K562 (cell line): ENCODE results near the gene ISYNA1. TPM values are rescaled to one million over a fixed set of nuclear protein-coding genes. Genes with fewer than 3 reads are reported as not detected.

Experiments
- ARID2 ChIP-seq: fragments of 450-650 bp; IDR thresholded peaks from 2 replicates; pipeline ENCODE4 v1.6.1; 2017; ENCODE audit warnings: antibody characterized with exemption, mild to moderate bottlenecking
- CBX1 ChIP-seq: sonication (generic); IDR thresholded peaks from 2 replicates; pipeline ENCODE4 v1.6.1; 2016; ENCODE audit warnings: antibody characterized with exemption, low read depth, mild to moderate bottlenecking
- E4F1 ChIP-seq: fragments of 250-450 bp; sonication (Bioruptor Pico); IDR thresholded peaks from 2 replicates; pipeline ENCODE4 v1.5.0; 2021; ENCODE audit warnings: mild to moderate bottlenecking, borderline replicate concordance
- FIP1L1 ChIP-seq: fragments of 200-400 bp; formaldehyde crosslinking; IDR thresholded peaks from 2 replicates; pipeline ENCODE4 v1.6.1; 2018; ENCODE audit warnings: mild to moderate bottlenecking, low read depth, low read length; ENCODE audit not compliant: poor library complexity, severe bottlenecking
- FOXJ3 ChIP-seq: sonication (generic); formaldehyde crosslinking; IDR thresholded peaks from 2 replicates; pipeline ENCODE4 v1.4.0; 2020; ENCODE audit warnings: mild to moderate bottlenecking, missing genetic modification reagents
- HDAC3 ChIP-seq: fragments of 450-650 bp; IDR thresholded peaks from 2 replicates; pipeline ENCODE4 v1.6.1; 2018; ENCODE audit warnings: borderline replicate concordance, mild to moderate bottlenecking, moderate library complexity; ENCODE audit not compliant: partially characterized antibody
- IRF2 ChIP-seq: sonication (generic); formaldehyde crosslinking; IDR thresholded peaks from 2 replicates; pipeline ENCODE4 v1.8.1; 2022; ENCODE audit warnings: mild to moderate bottlenecking, missing genetic modification reagents
- PCBP1 ChIP-seq: fragments of 200-400 bp; formaldehyde crosslinking; IDR thresholded peaks from 2 replicates; pipeline ENCODE4 v1.6.1; 2018; ENCODE audit warnings: mild to moderate bottlenecking, low read depth, low read length; ENCODE audit not compliant: poor library complexity, severe bottlenecking
- PHB ChIP-seq: fragments of 250-450 bp; sonication (Bioruptor Pico); IDR thresholded peaks from 2 replicates; pipeline ENCODE4 v1.5.0; 2021
- PHF21A ChIP-seq: fragments of 450-650 bp; IDR thresholded peaks from 2 replicates; pipeline ENCODE4 v1.6.1; 2017; ENCODE audit warnings: low read depth, borderline replicate concordance
- POLR2H ChIP-seq: IDR thresholded peaks from 2 replicates; pipeline ENCODE4 v1.6.1; 2016; ENCODE audit warnings: missing genetic modification characterization, low read depth, mild to moderate bottlenecking, control low read depth, missing compliant biosample characterization, moderate library complexity
- SMC3 ChIP-seq: conservative IDR thresholded peaks from 2 replicates; pipeline ENCODE4 v1.6.1; 2011; ENCODE audit warnings: low read depth, low read length, improper control_type of control experiment; ENCODE audit not compliant: insufficient read depth
- ZBTB9 ChIP-seq: fragments of 450-650 bp; formaldehyde crosslinking; IDR thresholded peaks from 2 replicates; pipeline ENCODE4 v1.4.0; 2020; ENCODE audit warnings: mild to moderate bottlenecking, moderate library complexity
- ZNF217 ChIP-seq: sonication (generic); formaldehyde crosslinking; IDR thresholded peaks from 2 replicates; pipeline ENCODE4 v1.8.0; 2022; ENCODE audit warnings: mild to moderate bottlenecking, missing genetic modification reagents
- ZNF253 ChIP-seq: fragments of 250-450 bp; sonication (Bioruptor Pico); conservative IDR thresholded peaks from 2 replicates; pipeline ENCODE4 v1.6.1; 2021; ENCODE audit warnings: mild to moderate bottlenecking
- ZNF274 ChIP-seq: IDR thresholded peaks from 2 replicates; pipeline ENCODE4 v1.6.1; 2011; ENCODE audit warnings: low read depth, mild to moderate bottlenecking, low read length, moderate library complexity, borderline replicate concordance
- ZNF592 ChIP-seq: fragments of 450-650 bp; IDR thresholded peaks from 2 replicates; pipeline ENCODE4 v1.6.1; 2017; ENCODE audit warnings: antibody characterized with exemption, mild to moderate bottlenecking
- ZNF830 ChIP-seq: fragments of 250-450 bp; sonication (Bioruptor Pico); IDR thresholded peaks from 2 replicates; pipeline ENCODE4 v1.5.0; 2021; ENCODE audit warnings: mild to moderate bottlenecking
- polyA plus RNA-seq, 8 experiments: library from polyadenylated mRNA; depleted of rRNA in 4 of 8; stranded (reverse) in 5 of 8; unstranded in 3 of 8; fragments of >200 nt; fragmentation: Nextera tagmentation in 2 of 8; fragmentation: Illumina TruSeq in 1 of 8; extraction: Ambion mirVana in 2 of 8; extraction: Trizol in 1 of 8; gene quantifications; 2 replicates each; pipeline versions ENCODE4 v1.2.1 to v1.2.3, GENCODE V29; 2011 to 2014; ENCODE audit warnings: inconsistent platforms in 1 of 8, missing spikeins in 1 of 8
- total RNA-seq, 7 experiments: library from RNA; depleted of rRNA in 6 of 7; stranded (reverse); fragments of >200 nt in 6 of 7; fragmentation: Illumina TruSeq in 2 of 7; extraction: Trizol in 2 of 7; gene quantifications; 2 replicates each; pipeline versions ENCODE4 v1.2.1 to v1.2.3, GENCODE V29; 2011 to 2021; ENCODE audit warnings: low replicate concordance in 1 of 7
- TF ChIP-seq, protein P1 (sequence below): sonication (generic); formaldehyde crosslinking; IDR thresholded peaks from 2 replicates; pipeline ENCODE4 v1.8.0; 2022; ENCODE audit warnings: mild to moderate bottlenecking, low read depth, missing genetic modification reagents

ISYNA1 gene
- total and polyA plus RNA-seq, 9 of the 15 experiments (the other 6 are each of a cell fraction or from before 2014, with no cell fraction given), result 21.8 to 460 (median 93.2) TPM

DNA sequence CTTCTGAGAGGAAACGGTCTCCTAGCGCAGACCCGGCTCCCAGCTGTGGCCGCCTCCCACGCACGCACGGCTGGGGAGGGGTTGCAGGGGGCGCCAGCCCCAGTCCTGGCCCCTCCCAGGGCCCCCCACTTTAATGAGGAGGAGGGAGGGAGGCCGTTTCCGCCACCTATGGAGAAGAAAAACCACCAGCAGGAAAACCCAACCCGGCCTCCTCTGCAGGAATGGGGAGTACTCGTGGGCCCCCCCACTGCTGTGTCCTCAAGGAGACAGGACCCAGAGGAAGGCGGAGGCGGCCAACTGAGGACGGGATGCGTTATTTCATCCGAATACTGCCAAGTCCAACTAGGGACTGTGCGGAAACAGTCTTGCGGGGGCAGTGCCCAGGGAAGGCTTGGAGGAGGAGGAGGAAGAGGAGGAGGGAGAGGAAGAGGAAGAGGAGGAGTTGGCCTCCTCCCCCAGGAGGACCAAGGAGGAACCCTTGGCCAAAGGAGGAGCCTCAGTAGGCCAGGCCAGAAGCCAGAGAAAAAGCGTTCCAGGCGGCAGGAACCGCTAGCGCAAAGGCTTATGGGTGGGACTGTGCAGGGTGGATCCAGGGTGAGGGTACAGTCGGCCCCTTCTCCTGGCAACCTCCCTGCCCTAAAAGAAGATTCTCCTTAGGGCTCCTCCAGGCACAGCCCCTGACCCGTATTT lies 22.6 kb downstream of the ISYNA1 start (continued):
- TF ChIP-seq FOXJ3 (CRISPR knock-in tag), result no peak
- TF ChIP-seq IRF2 (CRISPR knock-in tag), result no peak
- peak; percentile 69 for TF ChIP-seq HDAC3
- TF ChIP-seq ZNF274, result no peak
- TF ChIP-seq, protein P1, sequence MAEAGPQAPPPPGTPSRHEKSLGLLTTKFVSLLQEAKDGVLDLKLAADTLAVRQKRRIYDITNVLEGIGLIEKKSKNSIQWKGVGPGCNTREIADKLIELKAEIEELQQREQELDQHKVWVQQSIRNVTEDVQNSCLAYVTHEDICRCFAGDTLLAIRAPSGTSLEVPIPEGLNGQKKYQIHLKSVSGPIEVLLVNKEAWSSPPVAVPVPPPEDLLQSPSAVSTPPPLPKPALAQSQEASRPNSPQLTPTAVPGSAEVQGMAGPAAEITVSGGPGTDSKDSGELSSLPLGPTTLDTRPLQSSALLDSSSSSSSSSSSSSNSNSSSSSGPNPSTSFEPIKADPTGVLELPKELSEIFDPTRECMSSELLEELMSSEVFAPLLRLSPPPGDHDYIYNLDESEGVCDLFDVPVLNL (CRISPR knock-in tag), result no peak
- TF ChIP-seq FIP1L1, result no peak
- 0 out of 2 replicates have a peak, but pooled peaks have one; percentile 21 for TF ChIP-seq ZNF253 (CRISPR knock-in tag)
- no peak for TF ChIP-seq E4F1 (CRISPR knock-in tag)
- TF ChIP-seq SMC3, result no peak
- TF ChIP-seq ZNF830 (CRISPR knock-in tag), result no peak
- no peak for TF ChIP-seq PCBP1
- no peak for TF ChIP-seq PHF21A
- TF ChIP-seq ZNF217 (CRISPR knock-in tag), result no peak
- peak; percentile 95 for TF ChIP-seq ZNF592
- TF ChIP-seq CBX1, result no peak
- TF ChIP-seq PHB (CRISPR knock-in tag), result no peak; the same call in 1 of the 2 replicates
- TF ChIP-seq ARID2, result no peak
- TF ChIP-seq POLR2H (tag), result no peak
- TF ChIP-seq ZBTB9 (CRISPR knock-in tag), result peak; percentile 90
